GM12875 (cell line): ENCODE results near the gene ELOB.

ENCODE experiments used
- H3K4me3 ChIP-seq: one replicate; pipeline ENCODE4 v1.5.1; 2011; ENCODE audit warnings: low read depth, low read length, control low read depth
- TF ChIP-seq, protein P1 (sequence below): IDR thresholded peaks from 2 replicates; pipeline ENCODE4 v1.5.1; 2011; ENCODE audit warnings: low read depth, mild to moderate bottlenecking, control low read depth, inconsistent platforms, low read length, moderate library complexity, borderline replicate concordance; ENCODE audit not compliant: insufficient read depth

Gene ELOB

DNA sequence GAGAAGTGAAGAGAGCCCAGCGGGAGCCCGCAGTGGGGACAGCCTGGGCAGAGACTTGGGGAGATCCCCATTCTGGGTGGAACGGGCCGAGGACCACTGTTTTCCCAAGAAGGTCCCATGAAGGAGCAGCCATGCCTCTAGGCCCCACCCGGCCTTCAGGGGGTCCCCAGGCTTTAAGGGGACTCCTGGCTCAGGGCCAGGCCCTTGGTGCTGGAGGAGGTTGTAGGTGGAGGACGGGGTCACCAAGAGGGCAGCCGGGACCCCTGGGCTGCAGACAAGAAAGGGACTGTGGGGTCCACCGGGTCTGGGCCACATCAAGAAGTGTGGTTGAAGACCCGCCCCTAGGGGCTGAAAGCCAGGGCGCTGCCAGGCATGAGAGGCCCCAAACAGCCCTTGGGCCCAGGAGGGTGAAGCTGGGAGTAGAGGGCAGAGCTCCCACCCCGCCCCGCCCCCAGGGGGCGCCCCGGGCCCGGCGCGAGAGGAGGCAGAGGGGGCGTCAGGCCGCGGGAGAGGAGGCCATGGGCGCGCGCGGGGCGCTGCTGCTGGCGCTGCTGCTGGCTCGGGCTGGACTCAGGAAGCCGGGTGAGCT lies 39.8 kb upstream of the ELOB start, which contains the start of gene PRSS21:
Gene PRSS21 (plus strand): TSS at position 487 of the 589 bp plus-strand sequence. CDS start 32 bp downstream, at position 519.
- TF ChIP-seq, protein P1, sequence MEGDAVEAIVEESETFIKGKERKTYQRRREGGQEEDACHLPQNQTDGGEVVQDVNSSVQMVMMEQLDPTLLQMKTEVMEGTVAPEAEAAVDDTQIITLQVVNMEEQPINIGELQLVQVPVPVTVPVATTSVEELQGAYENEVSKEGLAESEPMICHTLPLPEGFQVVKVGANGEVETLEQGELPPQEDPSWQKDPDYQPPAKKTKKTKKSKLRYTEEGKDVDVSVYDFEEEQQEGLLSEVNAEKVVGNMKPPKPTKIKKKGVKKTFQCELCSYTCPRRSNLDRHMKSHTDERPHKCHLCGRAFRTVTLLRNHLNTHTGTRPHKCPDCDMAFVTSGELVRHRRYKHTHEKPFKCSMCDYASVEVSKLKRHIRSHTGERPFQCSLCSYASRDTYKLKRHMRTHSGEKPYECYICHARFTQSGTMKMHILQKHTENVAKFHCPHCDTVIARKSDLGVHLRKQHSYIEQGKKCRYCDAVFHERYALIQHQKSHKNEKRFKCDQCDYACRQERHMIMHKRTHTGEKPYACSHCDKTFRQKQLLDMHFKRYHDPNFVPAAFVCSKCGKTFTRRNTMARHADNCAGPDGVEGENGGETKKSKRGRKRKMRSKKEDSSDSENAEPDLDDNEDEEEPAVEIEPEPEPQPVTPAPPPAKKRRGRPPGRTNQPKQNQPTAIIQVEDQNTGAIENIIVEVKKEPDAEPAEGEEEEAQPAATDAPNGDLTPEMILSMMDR: peak; percentile 24; the same call in 1 of the 2 replicates
- no peak within 1 kb of the TSS for H3K4me3 ChIP-seq

DNA sequence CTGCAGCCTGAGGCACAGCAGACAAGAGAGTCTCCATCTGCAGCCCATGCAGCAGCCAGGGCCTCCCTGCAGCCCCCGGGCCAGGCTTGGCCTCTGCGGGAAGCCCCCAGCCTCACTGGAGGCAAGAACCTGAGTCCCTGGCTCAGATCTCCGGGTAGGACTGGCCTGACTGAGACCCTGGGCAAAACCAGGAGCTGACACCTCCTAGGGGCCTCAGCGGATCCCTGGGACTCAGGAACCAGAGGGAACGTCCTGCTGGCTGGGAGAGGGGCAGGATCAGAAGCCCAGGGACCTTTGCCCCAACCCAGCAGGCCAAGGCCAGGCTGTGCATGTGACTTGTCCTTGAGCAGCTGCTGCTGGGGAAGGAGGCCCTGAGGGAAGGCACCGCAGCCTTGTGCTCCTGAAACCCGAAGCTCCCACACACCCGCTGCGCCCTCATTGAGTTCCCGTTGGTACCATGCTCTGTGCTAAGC lies 38.3 kb upstream of the ELOB start:
- TF ChIP-seq, protein P1: no peak
- H3K4me3 ChIP-seq: no peak overlapping the region

DNA sequence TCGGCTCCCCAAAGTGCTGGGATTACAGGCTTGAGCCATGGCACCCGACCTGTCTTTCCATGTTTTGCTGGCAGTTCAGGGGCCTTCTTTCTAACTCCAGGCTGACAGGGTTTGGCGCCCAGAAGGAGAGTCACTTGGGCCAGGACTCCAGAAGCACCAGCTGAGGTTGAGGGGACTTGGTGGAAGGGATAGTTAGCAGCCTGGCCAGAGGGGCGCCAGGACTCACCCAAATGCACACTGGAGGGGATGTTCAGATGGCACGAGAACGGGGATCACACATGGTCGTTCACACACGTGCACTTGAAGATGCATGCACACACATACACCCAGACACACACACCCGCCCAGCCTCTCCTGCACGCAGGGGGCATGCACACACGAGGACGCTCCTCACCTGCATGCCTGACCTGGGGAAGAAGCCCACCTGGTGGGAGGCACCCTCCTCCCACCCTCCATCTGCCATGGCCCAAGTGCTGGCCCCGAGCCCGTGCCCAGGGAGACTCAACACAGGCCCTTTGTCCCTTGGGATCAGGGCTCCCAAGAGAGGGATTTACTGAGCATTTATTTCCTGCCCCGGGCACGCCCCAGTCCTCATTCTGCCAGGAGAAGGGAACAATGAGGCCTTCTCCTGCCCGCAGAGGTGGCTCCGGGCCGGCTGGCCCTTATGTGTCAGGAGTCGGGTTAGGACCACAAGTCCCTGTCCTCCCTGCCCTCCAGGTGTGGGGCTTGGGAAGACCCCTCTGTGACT lies 37.6 kb upstream of the ELOB start:
- TF ChIP-seq, protein P1: no peak

DNA sequence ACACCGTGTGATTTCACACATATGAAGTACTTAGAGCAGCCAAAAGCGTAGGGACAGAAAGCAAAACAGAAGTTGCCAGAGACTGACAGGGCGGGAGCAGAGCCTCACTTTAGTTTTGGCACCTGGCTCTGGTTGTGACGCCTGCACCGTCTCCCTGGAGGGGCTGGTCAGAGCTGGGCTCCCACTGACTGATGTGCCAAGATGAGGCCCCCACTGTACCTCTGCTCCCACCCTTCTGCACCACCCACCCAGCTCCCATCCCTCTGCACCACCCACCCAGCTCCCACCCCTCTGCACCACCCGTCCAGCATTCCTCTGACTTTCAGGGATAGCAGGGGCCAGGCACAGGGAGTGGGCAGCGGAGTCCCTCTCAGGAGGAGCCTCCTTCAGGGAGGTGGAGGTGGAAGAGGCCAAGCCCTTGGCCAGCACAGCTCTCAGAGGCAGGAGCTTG lies 36.7 kb upstream of the ELOB start:
- TF ChIP-seq, protein P1: no peak
- H3K4me3 ChIP-seq: no peak overlapping the region

More for the DNA sequence above, 37.6 kb upstream of the ELOB start:
- no peak overlapping the region for H3K4me3 ChIP-seq

DNA sequence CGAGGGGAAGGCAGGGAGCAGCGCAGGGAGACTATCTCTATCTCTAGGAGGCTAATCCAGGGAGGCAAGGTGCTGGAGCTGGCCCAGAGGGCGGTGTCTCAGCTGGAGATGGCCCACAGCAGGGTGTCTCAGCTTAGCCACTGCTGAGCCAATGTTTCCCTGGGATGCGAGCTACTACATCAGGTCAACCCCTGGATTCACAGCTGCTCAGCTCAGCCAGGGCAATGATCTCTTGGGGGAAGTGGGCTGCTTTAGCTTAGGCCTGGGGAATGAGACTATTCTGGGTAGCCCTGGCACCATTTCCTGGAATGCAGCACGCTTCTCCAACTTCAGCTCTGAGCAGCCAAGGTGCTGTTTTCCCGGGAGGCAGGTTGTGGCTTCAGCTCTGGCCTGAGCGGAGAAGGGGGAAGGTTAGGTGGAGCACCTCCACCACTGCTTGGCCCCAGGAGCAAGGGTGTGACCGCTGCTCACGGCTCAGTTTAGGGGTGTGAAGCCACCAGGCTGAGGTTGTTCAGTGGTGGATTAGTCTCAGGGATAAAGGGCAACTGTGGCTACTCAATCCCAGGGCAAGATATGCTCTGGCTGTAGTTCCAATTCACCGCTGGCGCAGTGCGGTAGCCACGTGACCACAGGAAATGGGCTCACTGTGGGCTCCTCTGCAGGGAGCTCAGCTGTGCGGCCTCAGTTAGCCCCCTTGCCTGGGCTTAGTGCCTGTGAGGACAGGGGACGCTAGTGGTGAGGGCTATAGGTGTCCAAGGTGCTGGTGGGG lies 34.8 kb upstream of the ELOB start:
- H3K4me3 ChIP-seq: no peak overlapping the region
- TF ChIP-seq, protein P1: no peak

DNA sequence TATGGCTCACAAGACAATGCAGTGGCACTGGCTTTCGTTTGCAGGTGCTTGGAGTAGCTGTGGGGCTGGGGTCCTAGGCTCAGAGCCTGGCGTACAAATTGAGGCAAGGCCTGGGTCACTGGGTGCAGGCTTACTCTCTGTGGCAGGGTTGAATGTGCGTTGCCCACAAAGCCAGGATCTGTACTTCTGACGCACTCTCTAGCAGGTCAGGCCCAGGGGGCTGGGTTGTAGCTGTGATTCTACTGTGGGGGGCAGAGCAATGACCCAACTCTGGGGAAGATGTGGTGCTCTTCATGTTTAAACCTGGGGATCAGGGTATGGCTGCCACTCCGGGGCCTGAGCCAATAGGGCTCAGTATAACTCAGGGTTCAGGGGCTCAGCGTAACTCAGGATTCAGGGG lies 33.6 kb upstream of the ELOB start:
- TF ChIP-seq, protein P1: no peak
- no peak overlapping the region for H3K4me3 ChIP-seq
